ENCODE data around the gene CACNA2D3.

GRCh38 chr3:54299169-54299935 lies 177.0 kb downstream of the CACNA2D3 start:
- TF ChIP-seq POLR2A (IDR thresholded peaks at IDR 0.05; ENCODE audit: low read length), result no peak
- no peak for TF ChIP-seq GATA1 (IDR thresholded peaks at IDR 0.05; ENCODE audit: low read depth, low read length)
